NCI-H82 treated with DMSO at 0.1 percent for 48 hours (cell line): ENCODE results near the gene SAG.
A peak's percentile ranks its signal among the peaks of the same experiment; 100 is the strongest.

ENCODE experiments used
- DNase-seq: peaks from one replicate; lab custom pipeline; 2025; ENCODE audit not compliant: unreplicated experiment; lab: John Stamatoyannopoulos, UW

SAG gene

DNA sequence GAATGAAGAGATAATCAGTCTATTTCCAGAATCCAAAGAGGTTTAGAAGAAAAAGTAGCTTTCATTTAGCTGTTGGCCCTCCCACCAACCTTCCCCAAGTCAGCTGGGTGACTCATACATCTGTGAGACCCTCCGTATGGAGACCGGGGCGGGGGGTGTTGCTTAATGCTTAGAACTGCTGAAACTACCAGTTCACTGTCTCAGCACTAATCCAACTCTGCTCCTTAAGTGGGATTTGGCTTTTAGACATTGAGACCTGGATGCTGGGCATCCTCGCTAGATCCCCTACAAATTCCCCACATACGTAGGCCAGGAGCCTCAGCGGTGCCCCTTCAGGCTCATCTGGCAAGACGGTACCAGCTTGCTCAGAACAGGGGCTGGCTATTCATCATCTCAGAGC, at the start of gene SAG:
TSS of gene SAG (plus strand) at position 252 of the 400 bp plus-strand sequence. CDS start 1,374 bp downstream, outside the sequence.
- DNase-seq, result peak; percentile 74

DNA sequence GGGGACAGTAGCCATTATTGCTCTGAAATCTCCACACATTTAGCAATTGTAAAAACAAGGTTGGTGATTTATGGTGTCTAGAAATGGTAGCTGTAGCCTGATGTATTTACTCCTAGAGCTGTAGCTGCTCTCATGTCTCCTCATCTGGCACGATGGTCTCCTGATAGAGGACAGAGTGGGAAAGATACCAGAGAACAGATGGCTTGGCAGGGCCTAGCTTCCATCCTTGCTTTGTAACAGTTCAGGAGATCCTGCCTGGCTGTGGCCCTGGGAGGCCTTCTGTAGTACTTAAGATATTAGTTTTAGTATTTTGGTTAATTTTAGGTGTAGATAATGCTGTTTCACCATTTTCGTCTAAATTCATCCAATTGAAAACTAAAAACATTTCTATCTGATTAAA, 49.4 kb upstream of the SAG start:
- DNase-seq, result no peak

DNA sequence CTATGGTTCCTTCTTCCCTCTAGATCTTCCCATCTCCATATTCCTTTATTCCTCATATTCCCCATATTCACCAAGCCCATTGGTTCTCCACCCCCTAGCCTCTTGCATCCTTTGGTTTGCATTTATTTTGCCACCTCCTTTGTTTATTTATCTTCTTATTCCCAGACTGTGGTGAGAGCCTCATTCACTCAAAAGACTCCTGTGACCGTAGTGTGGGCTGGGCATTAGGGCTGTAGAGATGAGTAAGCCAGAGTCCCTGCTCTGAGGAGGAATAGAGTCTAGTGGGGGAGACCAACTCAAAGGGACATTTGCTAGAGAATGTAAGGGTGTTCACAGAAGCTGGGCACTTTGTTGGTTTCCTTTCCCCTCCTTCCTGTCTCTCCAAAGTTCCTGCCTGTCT, 47.9 kb upstream of the SAG start:
- no peak for DNase-seq

DNA sequence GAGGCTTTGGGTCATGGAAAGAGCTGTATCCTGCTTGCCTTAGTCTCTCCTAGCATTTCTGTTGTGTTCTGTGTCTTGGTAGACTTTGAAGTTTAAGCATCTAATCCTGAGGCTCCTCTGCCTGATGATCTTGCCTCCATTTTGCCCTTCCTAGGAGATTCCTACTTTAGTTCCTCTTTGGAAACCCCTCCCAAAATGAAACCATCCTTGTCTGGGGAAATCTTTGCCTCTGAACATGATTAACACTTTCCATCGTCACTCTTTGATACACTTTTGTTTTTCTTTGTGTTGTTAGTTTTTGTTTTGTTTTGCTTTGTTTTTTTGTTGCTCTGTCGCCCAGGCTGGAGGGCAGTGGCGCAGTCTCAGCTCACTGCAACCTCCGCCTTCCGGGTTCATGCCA, 47.0 kb upstream of the SAG start:
- no peak for DNase-seq

DNA sequence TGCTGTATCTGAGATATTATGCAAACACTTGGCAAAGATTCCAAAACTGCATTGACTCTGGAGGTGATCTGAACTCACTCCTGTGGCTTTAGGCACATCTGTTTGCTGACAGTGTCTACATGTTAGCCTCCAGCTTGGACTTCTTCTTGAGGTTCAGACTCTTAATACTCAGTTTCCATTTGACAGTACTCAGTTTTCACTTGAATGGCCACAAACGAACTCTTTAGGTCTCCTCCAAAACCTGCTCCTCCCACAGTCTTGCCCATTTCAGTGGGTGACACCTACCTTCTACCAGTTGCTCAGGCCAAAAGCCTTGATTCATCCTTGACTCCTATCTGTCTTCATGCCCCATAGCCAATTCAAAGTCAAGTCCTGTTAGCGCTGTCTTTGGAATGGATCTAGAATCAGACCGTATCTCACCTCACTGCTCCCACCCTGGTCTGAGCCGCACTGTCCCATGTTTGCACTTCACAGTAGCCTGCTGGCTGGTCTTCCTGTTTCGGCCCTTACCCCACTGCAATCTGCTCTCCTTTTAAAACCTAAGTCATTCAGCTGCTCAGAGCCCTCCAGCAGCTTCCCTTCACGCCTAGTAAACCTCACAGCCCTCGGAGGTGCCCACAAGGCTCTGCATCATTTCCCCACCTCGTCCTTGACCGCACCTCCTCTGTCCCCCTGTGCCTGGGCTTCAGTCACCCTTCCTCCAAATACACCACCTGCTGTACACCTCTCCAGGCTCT, 45.6 kb upstream of the SAG start:
- no peak for DNase-seq

DNA sequence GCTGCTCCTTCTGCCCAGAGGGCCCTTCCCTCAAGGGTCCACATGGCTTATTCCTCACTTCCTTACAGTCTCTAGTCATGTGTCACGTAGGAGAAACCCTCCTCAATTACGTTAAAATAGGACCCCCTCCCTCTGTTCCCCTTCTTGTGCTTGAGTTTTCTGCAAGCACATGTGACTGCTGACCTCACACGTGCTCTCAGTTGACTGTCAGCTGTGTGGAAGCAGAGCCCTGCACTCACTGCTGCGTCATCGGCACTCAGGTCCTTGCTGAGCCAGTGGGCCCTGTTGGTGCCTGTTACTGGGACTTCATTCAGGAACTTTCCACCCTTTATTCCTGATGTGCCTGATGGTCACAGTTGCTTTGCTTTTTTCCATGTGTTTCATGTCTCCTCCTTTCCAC, 45.1 kb upstream of the SAG start:
- no peak for DNase-seq

DNA sequence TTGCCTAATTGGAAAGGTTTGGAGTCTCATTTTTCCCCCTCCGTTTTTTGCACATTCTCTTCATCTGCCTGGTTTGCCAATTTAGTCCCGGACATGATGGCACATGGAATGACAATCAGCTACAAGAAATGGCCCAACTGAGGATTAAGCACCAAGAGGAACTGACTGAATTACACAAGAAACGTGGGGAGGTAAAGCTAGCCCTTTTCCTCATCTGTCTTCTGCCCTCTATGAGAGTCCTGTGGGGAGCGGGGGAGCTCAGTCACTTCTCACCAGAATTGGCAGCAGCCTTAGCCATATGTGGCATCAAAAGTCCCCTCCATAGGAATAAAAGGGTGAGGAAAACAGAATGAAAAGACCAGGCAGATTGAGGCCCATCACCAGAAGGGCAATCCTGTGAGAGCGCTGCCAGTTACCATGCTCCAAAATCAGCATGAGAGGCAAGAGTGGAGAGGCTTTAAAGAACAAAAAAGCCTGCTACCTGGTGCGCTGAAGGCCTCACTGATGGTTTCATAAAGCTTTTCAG, 44.5 kb upstream of the SAG start:
- DNase-seq, result no peak

DNA sequence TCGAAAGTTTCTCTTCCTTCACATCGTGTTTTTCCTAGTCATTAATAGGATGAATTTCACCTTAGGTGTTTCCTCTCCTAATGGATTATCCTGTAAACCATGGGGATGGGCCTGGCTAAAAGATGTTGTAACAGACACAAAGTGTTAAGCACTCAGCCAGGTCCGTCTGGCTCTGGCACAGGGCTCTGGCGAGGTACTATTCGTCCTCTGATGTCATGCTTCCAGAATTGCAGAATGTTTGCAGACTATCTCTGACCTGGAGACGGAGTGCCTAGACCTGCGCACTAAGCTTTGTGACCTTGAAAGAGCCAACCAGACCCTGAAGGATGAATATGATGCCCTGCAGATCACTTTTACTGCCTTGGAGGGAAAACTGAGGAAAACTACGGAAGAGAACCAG, 42.9 kb upstream of the SAG start:
- DNase-seq, result no peak

DNA sequence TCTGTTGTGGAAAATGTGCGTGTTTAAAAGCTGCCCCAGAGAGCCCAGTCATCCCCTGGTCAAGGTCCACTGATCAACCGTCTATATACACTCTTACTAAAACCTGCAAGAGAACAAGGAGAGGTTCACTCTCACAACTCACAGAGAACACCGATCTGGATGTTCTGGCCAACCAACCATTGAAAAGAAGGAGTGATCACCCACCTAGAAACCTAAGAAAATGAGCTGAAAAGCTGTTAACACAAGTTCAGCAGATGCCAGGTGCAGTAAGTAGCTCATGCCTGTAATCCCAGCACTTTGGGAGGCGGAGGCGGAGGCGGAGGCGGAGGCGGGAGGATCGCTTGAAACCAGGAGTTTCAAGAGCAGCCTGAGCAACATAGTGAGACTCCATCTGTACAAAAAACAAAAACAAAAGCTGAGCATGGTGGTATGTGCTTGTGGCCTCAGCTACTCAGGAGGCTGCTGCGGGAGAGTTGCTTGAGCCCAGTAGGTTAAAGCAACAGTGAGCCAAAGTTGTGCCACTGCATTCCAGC, 41.7 kb upstream of the SAG start:
- peak; percentile 24 for DNase-seq

DNA sequence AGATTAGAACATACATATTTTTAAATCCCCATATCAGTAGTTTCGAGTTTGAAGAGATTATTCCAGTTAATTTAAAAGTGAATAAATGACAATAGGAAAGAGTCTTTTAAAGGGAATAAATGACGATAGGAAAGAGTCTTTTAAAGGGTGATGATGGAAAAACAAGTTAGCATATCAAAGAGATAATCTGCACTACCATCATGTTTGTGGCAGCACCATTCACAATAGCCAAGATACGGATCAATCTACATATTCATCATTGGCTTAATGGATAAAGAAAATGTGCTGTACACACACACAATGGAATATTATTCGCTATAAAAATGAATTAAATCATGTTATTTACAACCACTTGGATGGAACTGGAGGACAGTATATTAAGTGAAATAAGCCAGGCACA, 41.1 kb upstream of the SAG start:
- DNase-seq, result no peak

DNA sequence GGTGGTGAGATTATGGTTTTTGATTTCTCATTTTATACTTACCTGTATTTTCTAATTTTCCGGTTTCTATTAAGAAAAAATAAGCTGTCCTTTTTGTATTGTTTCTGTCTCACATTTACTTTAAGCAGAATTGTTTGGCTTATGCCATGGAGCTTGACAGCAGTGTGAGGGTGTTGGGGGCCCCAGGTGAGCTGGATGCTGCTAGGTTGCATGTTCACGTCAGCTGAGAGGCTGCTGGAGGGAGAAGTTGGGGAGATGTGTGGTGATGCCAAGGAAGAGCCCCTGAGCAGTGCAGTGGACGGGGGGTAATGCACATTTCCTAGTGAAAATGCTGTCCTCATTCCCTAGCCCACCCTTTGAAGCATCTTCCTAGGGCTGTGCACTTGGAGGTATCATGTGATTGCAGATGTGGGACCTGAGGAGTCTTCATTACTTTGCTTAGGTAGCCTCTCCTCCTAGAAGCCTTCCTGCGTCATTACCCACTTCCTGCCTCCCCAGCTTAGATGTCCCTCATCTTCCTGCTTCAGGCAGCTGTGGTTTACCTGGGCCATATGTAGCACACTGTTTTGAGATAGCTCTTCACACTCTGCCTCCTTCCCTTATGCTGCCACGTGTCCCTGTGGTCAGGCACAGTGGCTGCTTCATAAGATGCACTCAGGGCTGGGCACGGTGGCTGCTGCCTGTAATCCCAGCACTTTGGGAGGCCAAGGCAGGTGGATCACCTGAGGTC, 39.9 kb upstream of the SAG start:
- DNase-seq, result no peak

DNA sequence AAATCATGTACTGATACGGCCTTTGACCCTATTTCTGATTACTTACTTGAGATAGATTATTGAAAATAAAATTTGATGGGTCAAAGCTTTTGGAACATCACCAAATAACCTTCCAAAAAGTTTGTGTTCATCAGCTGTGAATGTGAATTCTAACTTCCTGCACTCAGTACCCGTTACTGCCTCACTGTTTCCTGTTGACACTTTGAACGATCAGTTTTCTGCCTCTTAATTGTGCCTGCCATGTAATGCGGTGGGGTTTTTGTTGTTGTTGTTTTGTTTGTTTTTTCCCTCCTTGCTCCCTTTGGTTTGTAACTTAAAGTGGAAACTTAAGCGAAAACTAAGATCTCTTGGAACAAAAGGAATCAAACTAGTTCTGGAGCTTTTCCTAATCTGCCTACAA, 37.2 kb upstream of the SAG start:
- DNase-seq, result no peak

DNA sequence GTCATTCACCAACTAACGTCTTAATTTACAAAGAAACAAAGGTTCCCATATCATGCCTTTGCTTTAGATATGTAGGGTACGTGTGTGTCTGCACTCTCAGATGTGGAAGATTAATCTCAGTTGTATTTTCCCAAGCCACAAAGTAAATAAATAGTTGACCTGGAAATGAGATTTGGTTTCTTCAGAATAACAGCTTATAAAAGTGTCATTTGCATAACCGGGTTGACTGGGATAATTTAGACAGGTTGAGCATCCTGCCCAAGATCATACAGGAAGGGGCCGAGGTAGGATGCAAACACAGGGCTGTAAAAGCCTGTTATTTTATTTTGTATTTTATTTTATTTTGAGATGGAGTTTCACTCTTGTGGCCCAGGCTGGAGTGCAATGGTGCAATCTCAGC, 36.7 kb upstream of the SAG start:
- no peak for DNase-seq

DNA sequence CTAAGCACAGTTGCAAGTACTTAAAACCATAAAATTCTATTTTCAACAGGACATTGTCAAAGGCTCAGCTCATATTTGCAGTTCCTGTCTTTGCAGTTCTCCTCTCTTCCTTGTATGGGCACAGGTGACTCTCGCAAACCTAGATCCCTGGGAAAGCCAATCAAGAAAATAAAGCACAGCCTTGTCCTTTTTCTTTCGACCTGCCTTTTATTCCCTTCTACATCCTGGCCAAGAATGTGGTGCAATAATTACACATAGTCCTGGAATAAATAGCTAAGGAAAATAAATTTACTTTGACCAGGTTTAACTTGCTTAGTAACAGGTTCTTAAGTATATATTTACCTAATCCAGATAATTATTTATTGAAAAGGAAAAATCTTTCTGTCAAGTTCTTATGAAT, 35.9 kb upstream of the SAG start:
- DNase-seq, result no peak

DNA sequence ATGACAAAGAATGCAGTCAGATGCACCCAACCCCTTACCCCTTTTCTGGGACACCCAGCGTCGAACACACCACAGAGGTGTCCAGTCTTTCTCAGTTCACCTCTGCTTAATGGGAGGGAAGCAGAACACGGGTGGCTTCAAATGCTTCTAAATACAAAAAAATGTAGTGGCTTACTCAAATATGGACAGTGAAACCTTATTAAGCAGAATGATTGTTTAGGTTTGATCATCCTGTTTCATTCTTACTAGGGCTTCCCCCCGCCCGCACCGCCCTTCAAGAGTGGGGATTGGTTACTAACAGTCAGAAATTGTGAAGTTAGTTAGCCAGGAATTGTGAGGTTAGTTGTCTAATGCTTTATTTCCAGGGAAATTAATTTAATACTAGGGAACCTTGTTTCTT, 34.5 kb upstream of the SAG start:
- no peak for DNase-seq

DNA sequence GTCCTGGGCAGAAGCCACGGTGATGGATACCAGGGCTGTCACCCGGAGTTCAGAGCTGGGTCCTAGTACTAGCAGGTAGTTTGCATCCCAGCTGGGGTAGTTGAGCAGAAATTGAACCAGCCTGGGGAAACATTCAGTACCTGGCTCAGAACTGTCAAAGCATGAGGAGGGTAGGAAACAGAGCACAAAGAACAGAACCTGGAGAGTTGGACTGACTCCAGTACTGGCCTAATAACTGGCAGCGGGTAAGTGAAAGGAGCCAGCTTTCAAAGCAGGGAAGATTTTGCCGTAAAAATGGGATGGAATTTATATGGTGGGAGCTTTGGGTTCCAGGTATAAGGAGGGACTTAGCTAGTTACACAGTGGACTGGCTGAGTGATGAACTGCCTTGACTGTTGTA, 32.4 kb upstream of the SAG start:
- no peak for DNase-seq

DNA sequence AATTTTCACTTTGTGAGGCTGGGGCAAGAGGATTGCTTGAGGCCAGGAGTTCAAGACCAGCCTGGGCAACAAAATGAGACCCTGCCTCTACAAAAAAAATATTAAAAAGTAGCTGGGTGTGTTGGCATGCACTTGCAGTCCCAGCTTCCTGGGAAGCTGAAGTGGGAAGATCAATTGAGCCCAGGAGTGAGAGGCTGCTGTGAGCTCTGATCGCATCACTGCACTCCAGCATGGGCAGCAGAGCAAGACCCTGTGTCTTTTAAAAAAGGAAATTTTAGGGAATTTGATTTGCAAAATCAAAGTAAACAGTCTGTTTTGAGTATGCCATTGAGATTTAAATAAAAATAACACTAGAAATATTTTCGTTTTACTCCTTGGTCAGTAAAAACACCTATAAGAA, 28.7 kb upstream of the SAG start:
- DNase-seq, result no peak

DNA sequence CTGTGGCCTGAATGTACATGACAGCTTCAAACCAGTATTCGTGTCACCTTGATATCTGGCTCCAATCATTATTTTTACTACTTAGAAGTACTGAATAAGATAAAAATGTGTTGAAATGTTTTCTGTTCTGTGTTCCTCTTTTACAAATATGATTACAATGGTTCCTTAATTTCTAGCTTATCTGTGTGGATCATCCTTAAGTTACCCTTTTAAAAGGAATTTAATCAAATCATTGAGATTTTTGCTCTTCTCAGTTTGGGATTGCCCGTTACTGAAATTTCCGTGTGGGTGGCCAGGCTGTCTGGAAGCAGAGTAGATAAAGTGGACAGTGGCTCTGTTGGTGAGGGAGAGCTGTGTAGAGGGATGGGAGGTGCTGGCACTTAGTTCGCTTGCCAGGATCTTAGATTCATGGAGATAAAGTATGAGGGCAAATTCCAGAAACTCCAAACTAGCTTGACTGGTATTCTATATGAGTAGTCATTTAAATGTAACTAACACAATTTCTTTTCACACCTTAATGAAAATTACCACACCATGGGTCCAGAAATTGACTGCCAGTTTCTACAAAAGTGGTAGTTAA, 27.4 kb upstream of the SAG start:
- DNase-seq, result no peak

DNA sequence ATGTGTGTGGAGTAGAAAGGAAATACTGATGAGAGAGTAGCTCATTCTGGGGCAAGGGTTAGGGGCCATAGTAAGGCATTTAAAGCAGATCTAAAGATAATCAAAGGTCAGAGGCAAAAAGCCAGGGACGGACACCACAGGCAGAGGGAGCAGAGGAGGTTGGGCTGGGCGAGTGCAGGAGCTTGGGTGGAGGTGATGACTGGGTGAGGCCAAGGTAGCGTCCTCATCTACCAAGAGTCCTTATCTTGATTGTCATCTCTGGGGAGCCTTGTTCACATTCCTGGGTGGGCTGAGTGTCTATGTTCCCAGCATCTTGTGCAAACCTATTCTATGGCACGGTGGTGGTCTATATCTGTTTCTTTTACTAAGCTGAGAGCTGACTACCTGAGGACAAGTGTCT, 26.1 kb upstream of the SAG start:
- no peak for DNase-seq

DNA sequence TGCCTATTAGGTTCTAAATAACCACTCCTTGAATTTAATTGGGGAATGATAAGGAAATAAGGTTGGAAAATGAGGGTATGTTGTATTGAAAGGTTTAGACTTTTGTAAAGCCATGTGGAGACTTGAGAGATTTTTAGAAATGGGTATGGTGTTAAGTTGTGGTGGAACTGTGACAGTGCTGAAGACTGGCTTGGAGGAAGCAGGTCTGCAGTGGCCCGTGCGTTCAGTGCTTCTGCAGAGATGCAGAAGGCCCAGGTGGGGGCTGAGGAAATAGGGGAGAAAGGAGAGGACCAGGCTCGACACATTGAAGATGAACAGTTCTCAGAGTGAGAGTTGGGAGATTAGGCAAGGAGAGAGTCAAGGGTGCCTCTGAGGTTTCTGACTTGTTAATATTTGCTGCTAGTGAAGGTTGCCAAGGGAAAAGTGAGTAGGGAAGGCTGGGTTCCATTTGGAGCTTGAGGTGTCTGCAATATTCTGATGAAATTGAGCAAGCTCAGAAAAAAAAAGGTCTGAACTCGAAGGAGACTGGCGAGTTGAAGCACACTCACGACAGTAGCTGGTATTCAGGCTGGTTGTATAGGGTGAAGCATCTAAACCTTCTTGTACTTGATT, 25.5 kb upstream of the SAG start:
- no peak for DNase-seq

DNA sequence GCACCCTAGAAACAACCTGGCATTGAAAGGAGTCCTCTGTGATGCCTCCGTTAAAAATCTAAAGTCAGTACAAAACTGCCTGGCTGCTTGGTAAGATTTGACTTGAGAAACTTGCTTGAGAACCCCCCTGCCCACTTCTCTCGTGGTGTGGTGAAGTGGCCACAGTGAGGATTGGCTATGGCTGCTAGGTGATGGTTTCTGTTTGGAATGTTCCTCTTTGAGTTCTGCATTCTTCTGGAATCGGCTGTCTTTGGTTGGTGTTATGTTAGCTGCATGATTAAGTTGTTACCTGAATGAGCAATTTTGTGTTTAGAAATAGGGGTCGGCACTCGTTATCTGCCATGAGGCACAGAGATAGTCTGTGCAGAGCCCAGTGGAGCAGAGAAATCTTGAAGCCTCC, 21.7 kb upstream of the SAG start:
- no peak for DNase-seq

DNA sequence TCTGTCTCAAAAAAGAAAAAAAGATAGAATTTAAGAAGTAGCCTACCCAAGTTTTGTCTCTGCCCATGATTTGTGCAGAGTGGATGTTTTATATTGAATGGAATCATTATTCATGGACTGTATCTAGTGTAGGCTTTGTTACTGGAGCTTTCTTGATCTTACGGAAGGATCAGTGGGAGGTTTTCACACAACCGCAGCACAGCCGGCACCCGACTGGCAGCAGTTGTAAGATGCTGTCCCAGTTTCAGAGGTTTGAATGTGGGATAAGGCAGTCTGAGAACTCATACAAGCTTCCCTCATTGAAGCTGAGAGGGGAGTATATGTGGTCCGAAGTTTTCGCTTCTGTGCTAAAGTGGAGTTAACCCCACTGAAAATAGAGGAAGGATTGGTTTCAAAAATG, 19.7 kb upstream of the SAG start:
- DNase-seq, result no peak
